ENCODE data around the gene COL6A5.
"Not testable (repeated sequence)": the region's sequence is repeated elsewhere in the genome, so short reads cannot be mapped to it uniquely, and the experiment has no call there.

DNA sequence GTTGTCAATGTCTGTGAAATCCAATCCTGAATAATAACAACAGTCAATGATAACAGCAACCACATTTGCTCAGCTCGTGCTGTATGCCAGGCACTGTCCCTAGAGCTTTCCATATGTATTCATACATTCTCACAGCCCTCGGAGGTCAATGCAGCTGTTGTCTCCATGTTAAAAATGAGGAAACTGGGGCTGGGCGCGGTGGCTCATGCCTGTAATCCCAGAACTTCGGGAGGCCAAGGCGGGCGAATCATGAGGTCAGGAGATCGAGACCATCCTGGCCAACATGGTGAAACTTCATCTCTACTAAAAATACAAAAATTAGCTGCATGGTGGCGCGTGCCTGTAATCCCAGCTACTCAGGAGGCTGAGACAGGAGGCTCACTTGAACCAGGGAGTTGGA lies 86.6 kb downstream of the COL6A5 start:
- TF ChIP-seq GATA2 (IDR thresholded peaks at IDR 0.05; ENCODE audit: insufficient read depth, insufficient read length, low read depth, low read length); POLR2A (IDR thresholded peaks at IDR 0.05; ENCODE audit: low read depth, low read length); FOS (IDR thresholded peaks at IDR 0.05; ENCODE audit: borderline replicate concordance, insufficient read depth, low read length): not testable (repeated sequence)
- TF ChIP-seq, protein P1, sequence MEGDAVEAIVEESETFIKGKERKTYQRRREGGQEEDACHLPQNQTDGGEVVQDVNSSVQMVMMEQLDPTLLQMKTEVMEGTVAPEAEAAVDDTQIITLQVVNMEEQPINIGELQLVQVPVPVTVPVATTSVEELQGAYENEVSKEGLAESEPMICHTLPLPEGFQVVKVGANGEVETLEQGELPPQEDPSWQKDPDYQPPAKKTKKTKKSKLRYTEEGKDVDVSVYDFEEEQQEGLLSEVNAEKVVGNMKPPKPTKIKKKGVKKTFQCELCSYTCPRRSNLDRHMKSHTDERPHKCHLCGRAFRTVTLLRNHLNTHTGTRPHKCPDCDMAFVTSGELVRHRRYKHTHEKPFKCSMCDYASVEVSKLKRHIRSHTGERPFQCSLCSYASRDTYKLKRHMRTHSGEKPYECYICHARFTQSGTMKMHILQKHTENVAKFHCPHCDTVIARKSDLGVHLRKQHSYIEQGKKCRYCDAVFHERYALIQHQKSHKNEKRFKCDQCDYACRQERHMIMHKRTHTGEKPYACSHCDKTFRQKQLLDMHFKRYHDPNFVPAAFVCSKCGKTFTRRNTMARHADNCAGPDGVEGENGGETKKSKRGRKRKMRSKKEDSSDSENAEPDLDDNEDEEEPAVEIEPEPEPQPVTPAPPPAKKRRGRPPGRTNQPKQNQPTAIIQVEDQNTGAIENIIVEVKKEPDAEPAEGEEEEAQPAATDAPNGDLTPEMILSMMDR (IDR thresholded peaks at IDR 0.05; ENCODE audit: extremely low read depth in 1 of 2, insufficient read depth in 1 of 2, low read depth in 1 of 2, low read length in 2 of 2), result not testable (repeated sequence)

Data from endothelial cell of umbilical vein (primary cell).